DND-41 (cell line): ENCODE results near the gene FAM114A1.

Experiments
- ATAC-seq: fragments of 200-7000 bp; cut with Tn5 transposase; 3 replicates; pipeline ENCODE4 v1.9.1; 2021; ENCODE audit warnings: low read depth; ENCODE audit not compliant: insufficient read depth
- DNase-seq: peaks from one replicate; pipeline ENCODE4 v3.0.0-alpha.2; 2020
- H2AFZ ChIP-seq: 2 replicates; pipeline ENCODE4 v1.6.0; 2012; ENCODE audit warnings: low read depth, low read length
- H3K27ac ChIP-seq: 2 replicates; pipeline ENCODE4 v1.5.1; 2012; ENCODE audit warnings: low read length, inconsistent platforms
- H3K27me3 ChIP-seq: fragments of 200-600 bp; sonication (generic); 2 replicates; pipeline ENCODE4 v1.6.0; 2012; ENCODE audit warnings: low read length, mild to moderate bottlenecking, inconsistent platforms; ENCODE audit not compliant: insufficient read depth, poor library complexity
- H3K36me3 ChIP-seq: 2 replicates; pipeline ENCODE4 v1.5.1; 2012; ENCODE audit warnings: low read length, inconsistent platforms; ENCODE audit not compliant: insufficient read depth
- H3K4me1 ChIP-seq: 2 replicates; pipeline ENCODE4 v1.5.1; 2012; ENCODE audit warnings: mild to moderate bottlenecking, low read length; ENCODE audit not compliant: insufficient read depth
- H3K4me2 ChIP-seq: 2 replicates; pipeline ENCODE4 v1.6.0; 2012; ENCODE audit warnings: mild to moderate bottlenecking, moderate library complexity, low read length, inconsistent platforms; ENCODE audit not compliant: insufficient read depth
- H3K4me3 ChIP-seq, 2 experiments: fragments of 200-600 bp in 1 of 2; shearing (Covaris generic) in 1 of 2; 2 replicates each; pipeline ENCODE4 v1.5.1; 2012 to 2016; ENCODE audit warnings: inconsistent platforms in 2 of 2, low read length in 2 of 2, mild to moderate bottlenecking in 2 of 2, low read depth in 1 of 2, moderate library complexity in 1 of 2
- H3K79me2 ChIP-seq: 2 replicates; pipeline ENCODE4 v1.6.0; 2012; ENCODE audit warnings: low read length, inconsistent platforms; ENCODE audit not compliant: insufficient read depth
- H3K9ac ChIP-seq: 2 replicates; pipeline ENCODE4 v1.6.0; 2012; ENCODE audit warnings: low read depth, mild to moderate bottlenecking, inconsistent platforms, low read length, moderate library complexity
- H3K9me3 ChIP-seq: 2 replicates; pipeline ENCODE4 v1.5.1; 2012; ENCODE audit warnings: low read length, moderate library complexity, mild to moderate bottlenecking, inconsistent platforms; ENCODE audit not compliant: insufficient read depth, severe bottlenecking
- H4K20me1 ChIP-seq: 2 replicates; pipeline ENCODE4 v1.6.0; 2012; ENCODE audit warnings: low read length; ENCODE audit not compliant: insufficient read depth
- EZH2 ChIP-seq: IDR thresholded peaks from 3 replicates; pipeline ENCODE4 v1.6.1; 2012; ENCODE audit warnings: borderline replicate concordance, low read depth, mild to moderate bottlenecking, moderate library complexity, low read length, inconsistent platforms; ENCODE audit not compliant: severe bottlenecking
- TF ChIP-seq, protein P1 (sequence below): IDR thresholded peaks from 2 replicates; pipeline ENCODE4 v1.5.1; 2012; ENCODE audit warnings: borderline replicate concordance, low read length, moderate library complexity, mild to moderate bottlenecking; ENCODE audit not compliant: poor library complexity, severe bottlenecking; ENCODE audit errors: extremely low read depth

Gene FAM114A1

DNA sequence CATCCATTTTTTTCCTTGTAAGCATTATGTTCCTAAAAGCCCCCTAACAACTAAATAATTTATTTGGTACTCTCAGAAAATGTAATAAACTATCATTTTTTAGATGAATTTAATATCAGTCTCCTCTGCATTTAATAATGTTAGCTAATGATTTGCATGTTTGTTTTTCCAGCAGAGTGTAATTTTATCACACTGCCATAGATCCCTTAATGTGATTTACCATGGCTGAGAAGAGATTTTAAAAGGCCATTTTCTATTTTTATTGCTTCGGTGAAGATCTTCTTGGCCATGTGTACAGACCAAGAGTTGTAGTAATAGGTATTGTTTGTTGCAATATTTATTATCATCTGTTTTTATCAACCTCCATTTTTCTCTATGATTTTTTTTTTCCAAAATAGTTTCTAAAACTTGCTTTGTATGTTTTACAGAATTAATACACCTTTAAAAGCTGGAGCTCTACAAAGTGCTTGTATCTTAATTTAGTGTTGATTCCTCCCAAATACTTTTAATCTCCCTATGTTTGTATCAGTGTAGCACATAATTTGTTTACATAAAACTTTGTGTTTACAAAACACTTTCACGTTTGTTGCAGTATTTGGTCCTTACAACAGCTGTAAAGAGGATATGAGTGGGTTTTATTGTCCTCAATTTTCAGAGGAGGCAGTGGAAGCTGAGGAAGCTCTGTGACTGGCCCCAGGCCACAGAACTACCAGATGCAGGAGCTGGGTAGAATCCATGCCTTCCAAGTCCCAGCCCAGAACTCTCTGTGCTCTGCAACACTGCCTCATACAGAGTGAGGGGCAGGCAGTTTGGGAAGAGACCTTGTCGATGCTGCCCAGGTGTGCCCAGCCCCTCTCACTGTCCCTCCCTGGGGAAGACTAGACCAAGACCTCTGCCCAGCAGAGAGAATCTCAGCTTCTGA is 58.1 kb downstream of the FAM114A1 start:
- Histone ChIP-seq H3K9me3 (no peaks in the 10 kb centered on the region), H3K79me2 (no peaks in the 10 kb centered on the region), H4K20me1 (no peaks in the 10 kb centered on the region), H3K4me1 (no peaks in the 10 kb centered on the region), H3K27ac (no peak overlapping the region), H3K9ac (no peak overlapping the region), H2AFZ (no peak overlapping the region), H3K27me3 (peaks cover 10% of the 10 kb centered on the region), H3K36me3 (no peaks in the 10 kb centered on the region), H3K4me2 (no peak overlapping the region), H3K4me3 (no peak overlapping the region)
- DNase-seq (no peak), ATAC-seq (no peak)
- no peak for TF ChIP-seq EZH2
- TF ChIP-seq, protein P1, sequence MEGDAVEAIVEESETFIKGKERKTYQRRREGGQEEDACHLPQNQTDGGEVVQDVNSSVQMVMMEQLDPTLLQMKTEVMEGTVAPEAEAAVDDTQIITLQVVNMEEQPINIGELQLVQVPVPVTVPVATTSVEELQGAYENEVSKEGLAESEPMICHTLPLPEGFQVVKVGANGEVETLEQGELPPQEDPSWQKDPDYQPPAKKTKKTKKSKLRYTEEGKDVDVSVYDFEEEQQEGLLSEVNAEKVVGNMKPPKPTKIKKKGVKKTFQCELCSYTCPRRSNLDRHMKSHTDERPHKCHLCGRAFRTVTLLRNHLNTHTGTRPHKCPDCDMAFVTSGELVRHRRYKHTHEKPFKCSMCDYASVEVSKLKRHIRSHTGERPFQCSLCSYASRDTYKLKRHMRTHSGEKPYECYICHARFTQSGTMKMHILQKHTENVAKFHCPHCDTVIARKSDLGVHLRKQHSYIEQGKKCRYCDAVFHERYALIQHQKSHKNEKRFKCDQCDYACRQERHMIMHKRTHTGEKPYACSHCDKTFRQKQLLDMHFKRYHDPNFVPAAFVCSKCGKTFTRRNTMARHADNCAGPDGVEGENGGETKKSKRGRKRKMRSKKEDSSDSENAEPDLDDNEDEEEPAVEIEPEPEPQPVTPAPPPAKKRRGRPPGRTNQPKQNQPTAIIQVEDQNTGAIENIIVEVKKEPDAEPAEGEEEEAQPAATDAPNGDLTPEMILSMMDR: no peak

DNA sequence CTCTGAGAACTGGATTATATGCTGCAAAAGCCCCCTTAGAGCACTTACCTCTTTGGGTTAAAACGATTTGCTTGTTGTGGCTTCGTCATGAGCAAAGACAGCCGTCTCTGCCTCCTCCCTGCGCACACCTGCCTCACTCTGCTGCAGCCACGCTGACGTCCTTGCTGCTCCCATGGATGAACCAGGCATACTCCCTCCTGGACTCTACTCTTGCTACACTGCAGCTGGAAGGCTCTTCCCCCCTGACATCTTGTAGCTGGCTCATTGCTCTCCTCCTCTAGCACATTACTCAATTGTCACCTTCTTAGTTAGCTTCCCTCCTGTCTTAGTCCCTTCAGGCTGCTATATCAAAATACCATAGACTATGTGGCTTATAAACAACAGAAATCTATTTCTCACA is 59.3 kb downstream of the FAM114A1 start:
- Histone ChIP-seq H3K4me2 (no peak overlapping the region), H3K4me3 (no peak overlapping the region), H3K9me3 (no peaks in the 10 kb centered on the region), H4K20me1 (no peaks in the 10 kb centered on the region), H3K79me2 (no peaks in the 10 kb centered on the region), H3K4me1 (no peaks in the 10 kb centered on the region), H3K9ac (no peak overlapping the region), H3K27me3 (peaks cover 10% of the 10 kb centered on the region), H2AFZ (no peak overlapping the region), H3K27ac (no peak overlapping the region), H3K36me3 (no peaks in the 10 kb centered on the region)
- DNase-seq (no peak), ATAC-seq (no peak)
- TF ChIP-seq, protein P1: no peak
- TF ChIP-seq EZH2: no peak

DNA sequence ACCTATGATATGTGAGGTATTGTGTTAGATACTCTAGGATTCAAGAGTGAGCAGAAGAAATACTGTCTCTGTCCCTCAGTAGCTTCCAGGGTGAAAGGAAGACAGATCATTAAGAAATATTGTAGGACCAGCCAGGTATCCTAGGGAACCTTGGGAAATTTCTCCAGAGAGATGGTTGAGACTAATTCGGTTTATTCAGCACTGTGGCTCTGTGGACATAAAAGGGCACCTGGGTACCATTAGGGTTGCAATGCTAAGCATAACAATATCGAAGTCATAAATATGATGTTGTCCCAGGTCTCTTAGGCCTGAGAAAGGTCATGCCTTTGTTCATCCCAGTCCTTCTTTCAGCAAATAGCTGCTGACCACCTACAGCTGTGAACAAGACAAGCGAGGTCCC is 61.0 kb downstream of the FAM114A1 start:
- Histone ChIP-seq H4K20me1 (no peaks in the 10 kb centered on the region), H2AFZ (no peak overlapping the region), H3K79me2 (no peaks in the 10 kb centered on the region), H3K4me1 (no peaks in the 10 kb centered on the region), H3K9me3 (no peaks in the 10 kb centered on the region), H3K9ac (no peak overlapping the region), H3K27ac (no peak overlapping the region), H3K4me2 (no peak overlapping the region), H3K36me3 (no peaks in the 10 kb centered on the region), H3K27me3 (peaks cover 10% of the 10 kb centered on the region), H3K4me3 (no peak overlapping the region)
- TF ChIP-seq EZH2: no peak
- TF ChIP-seq, protein P1: no peak
- no peak for ATAC-seq
- DNase-seq: no peak
